ENCODE measurements around the gene KIRREL3.

DNA sequence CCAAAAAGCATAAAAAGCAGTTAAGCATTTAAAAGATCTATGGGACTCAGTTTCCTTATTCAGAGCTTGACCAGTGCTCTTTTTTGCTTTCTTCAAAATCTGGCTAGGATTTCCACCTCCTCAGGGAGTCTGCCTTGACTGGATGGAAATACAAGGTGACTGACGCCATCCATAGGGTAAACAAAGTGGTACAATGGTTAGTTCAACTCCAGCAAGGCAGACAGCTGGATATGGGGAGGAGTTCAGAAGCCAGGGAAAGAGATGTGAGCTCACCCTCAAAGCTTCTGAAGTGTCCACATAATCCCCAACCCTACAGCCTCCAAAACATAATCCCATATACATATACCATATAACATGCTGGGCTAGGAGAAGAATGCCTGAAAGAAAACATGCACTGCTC, 52.0 kb downstream of the KIRREL3 start:
- TF ChIP-seq, protein P1, sequence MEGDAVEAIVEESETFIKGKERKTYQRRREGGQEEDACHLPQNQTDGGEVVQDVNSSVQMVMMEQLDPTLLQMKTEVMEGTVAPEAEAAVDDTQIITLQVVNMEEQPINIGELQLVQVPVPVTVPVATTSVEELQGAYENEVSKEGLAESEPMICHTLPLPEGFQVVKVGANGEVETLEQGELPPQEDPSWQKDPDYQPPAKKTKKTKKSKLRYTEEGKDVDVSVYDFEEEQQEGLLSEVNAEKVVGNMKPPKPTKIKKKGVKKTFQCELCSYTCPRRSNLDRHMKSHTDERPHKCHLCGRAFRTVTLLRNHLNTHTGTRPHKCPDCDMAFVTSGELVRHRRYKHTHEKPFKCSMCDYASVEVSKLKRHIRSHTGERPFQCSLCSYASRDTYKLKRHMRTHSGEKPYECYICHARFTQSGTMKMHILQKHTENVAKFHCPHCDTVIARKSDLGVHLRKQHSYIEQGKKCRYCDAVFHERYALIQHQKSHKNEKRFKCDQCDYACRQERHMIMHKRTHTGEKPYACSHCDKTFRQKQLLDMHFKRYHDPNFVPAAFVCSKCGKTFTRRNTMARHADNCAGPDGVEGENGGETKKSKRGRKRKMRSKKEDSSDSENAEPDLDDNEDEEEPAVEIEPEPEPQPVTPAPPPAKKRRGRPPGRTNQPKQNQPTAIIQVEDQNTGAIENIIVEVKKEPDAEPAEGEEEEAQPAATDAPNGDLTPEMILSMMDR (IDR thresholded peaks at IDR 0.05; ENCODE audit: insufficient read depth, low read length, poor library complexity, severe bottlenecking), result no peak
- TF ChIP-seq EZH2phosphoT487 (conservative IDR thresholded peaks at IDR 0.05; ENCODE audit: low read length), result no peak

All from SU-DHL-6 (cell line).